Activated CD8-positive, alpha-beta memory T cell treated with anti-CD3 and anti-CD28 coated beads, Interleukin-2, amount 50 U/mL, for 4 hours (primary cell): Measurements from ENCODE around the gene VENTX.

ENCODE experiments used
- DNase-seq: peaks from one replicate; pipeline ENCODE4 v3.0.0-alpha.2; 2020

The VENTX gene

GRCh38 chr10:133237588-133238465 lies at the start of gene VENTX:
Gene VENTX, plus strand, starts transcription at chr10:133237855. Its CDS starts 60 bp downstream, at chr10:133237915.
- no peak for DNase-seq

GRCh38 chr10:133187906-133188681 lies 49.6 kb upstream of the VENTX start:
- DNase-seq: no peak

- DNase-seq: no peak
Measured at GRCh38 chr10:133189256-133189655, 48.4 kb upstream of the VENTX start.

- DNase-seq: no peak
Measured at GRCh38 chr10:133189726-133190125, 47.9 kb upstream of the VENTX start.

- no peak for DNase-seq
Measured at GRCh38 chr10:133190225-133190624, 47.4 kb upstream of the VENTX start.

GRCh38 chr10:133191651-133192050 lies 46.0 kb upstream of the VENTX start:
- DNase-seq: no peak

GRCh38 chr10:133194151-133194550 lies 43.5 kb upstream of the VENTX start:
- no peak for DNase-seq

GRCh38 chr10:133195096-133195495 lies 42.6 kb upstream of the VENTX start:
- no peak for DNase-seq

- no peak for DNase-seq
Measured at GRCh38 chr10:133195611-133196010, 42.0 kb upstream of the VENTX start.

- DNase-seq: no peak
Measured at GRCh38 chr10:133196221-133196915, 41.3 kb upstream of the VENTX start.

- no peak for DNase-seq
Measured at GRCh38 chr10:133196936-133197758, 40.5 kb upstream of the VENTX start.

GRCh38 chr10:133197786-133198185 lies 39.9 kb upstream of the VENTX start:
- DNase-seq: no peak

GRCh38 chr10:133198206-133198605 lies 39.4 kb upstream of the VENTX start:
- no peak for DNase-seq

- DNase-seq: no peak
Measured at GRCh38 chr10:133198621-133199487, 38.8 kb upstream of the VENTX start.

- DNase-seq: no peak
Measured at GRCh38 chr10:133199488-133199885, 38.2 kb upstream of the VENTX start.

- DNase-seq: no peak
Measured at GRCh38 chr10:133199992-133200611, 37.6 kb upstream of the VENTX start.

- no peak for DNase-seq
Measured at GRCh38 chr10:133200621-133201031, 37.0 kb upstream of the VENTX start.

GRCh38 chr10:133201151-133201947 lies 36.3 kb upstream of the VENTX start:
- DNase-seq: no peak

GRCh38 chr10:133201948-133202725 lies 35.5 kb upstream of the VENTX start:
- DNase-seq: no peak
